HG02884 (cell line): ENCODE measurements around the gene ZC2HC1B.

Source experiments
- ATAC-seq: cut with Tn5 transposase; IDR thresholded peaks from one replicate; pipeline ENCODE4 v1.9.1; 2021; ENCODE audit warnings: mild to moderate bottlenecking, moderate library complexity; ENCODE audit not compliant: unreplicated experiment

ZC2HC1B gene

GRCh38 chr6:143928853-143929252 is 64.6 kb downstream of the ZC2HC1B start:
- no peak for ATAC-seq

- no peak for ATAC-seq
These were observed 65.7 kb downstream of the ZC2HC1B start for GRCh38 chr6:143929975-143930374.

- ATAC-seq = no peak
These were observed 70.1 kb downstream of the ZC2HC1B start for GRCh38 chr6:143934331-143934730.

- no peak for ATAC-seq
These were observed 70.6 kb downstream of the ZC2HC1B start for GRCh38 chr6:143934867-143935266.

- no peak for ATAC-seq
These were observed 72.1 kb downstream of the ZC2HC1B start for GRCh38 chr6:143936347-143936746.

GRCh38 chr6:143936778-143937667 is 72.7 kb downstream of the ZC2HC1B start:
- no peak for ATAC-seq

- no peak for ATAC-seq
These were observed 73.3 kb downstream of the ZC2HC1B start for GRCh38 chr6:143937668-143937970.

- ATAC-seq = no peak
These were observed 75.1 kb downstream of the ZC2HC1B start for GRCh38 chr6:143939364-143939763.

GRCh38 chr6:143940011-143940597 is 75.8 kb downstream of the ZC2HC1B start:
- peak; percentile 95 for ATAC-seq

- peak; percentile 52 for ATAC-seq
These were observed 77.8 kb downstream of the ZC2HC1B start for GRCh38 chr6:143941852-143942627.

GRCh38 chr6:143948208-143948607 is 83.9 kb downstream of the ZC2HC1B start:
- ATAC-seq = no peak

GRCh38 chr6:143949535-143949934 is 85.3 kb downstream of the ZC2HC1B start:
- no peak for ATAC-seq

- ATAC-seq = no peak
These were observed 85.7 kb downstream of the ZC2HC1B start for GRCh38 chr6:143949962-143950361.

GRCh38 chr6:143950875-143951274 is 86.6 kb downstream of the ZC2HC1B start:
- ATAC-seq = no peak

- ATAC-seq = no peak
These were observed 87.9 kb downstream of the ZC2HC1B start for GRCh38 chr6:143952060-143952778.

- ATAC-seq = no peak
These were observed 88.8 kb downstream of the ZC2HC1B start for GRCh38 chr6:143952947-143953701.

GRCh38 chr6:143953922-143954321 is 89.6 kb downstream of the ZC2HC1B start:
- no peak for ATAC-seq

GRCh38 chr6:143955971-143956370 is 91.7 kb downstream of the ZC2HC1B start:
- no peak for ATAC-seq

GRCh38 chr6:143957679-143958274 is 93.5 kb downstream of the ZC2HC1B start:
- no peak for ATAC-seq

- ATAC-seq = no peak
These were observed 94.6 kb downstream of the ZC2HC1B start for GRCh38 chr6:143958839-143959399.
